ENCODE data around the gene TMEM204. TPM values are rescaled to one million over a fixed set of nuclear protein-coding genes. Genes with fewer than 3 reads are reported as not detected.

The TMEM204 gene
- polyA plus RNA-seq, 2 of the 4 experiments (the other 2 are of a cell fraction) = not detected

DNA sequence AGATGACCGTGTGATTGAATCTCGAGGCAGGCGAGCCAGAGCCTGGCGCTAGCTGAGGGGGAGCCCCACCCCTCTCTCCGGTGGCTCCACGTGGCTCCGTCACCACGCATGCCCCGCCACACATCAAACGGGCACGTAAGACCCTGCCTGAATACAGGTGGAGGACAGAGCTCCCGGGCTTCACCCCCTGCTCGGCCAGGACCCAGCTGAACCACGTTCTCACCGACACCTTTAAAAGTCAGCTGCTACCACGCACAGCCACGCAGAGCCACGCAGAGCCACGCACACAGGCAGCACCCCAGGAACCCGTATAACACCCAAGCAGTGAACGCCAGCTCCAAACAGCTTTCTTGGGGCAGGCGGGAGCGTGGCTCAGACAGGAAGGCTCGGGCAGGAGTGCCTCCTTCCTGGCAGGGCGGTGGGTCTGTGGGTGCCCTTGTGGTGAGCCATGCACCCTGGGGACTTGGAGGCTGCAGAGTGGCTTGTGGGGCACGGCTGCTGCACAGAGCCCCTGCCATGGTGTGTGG lies 4.4 kb downstream of the TMEM204 start:
- Histone ChIP-seq H3K4me3 (no peak overlapping the region), H3K4me2 (no peak overlapping the region), H3K9me3 (no peaks in the 10 kb centered on the region), H3K27ac (no peak overlapping the region), H3K4me1 (no peaks in the 10 kb centered on the region)
- DNase-seq (ENCODE audit: low read depth in 1 of 2, low spot score in 1 of 2) (no peak), ATAC-seq (no peak), FAIRE-seq (no peak)
- ChIA-PET POLR2A (no interaction called here), CTCF (interaction anchor here (1.1 to 1.2 kb wide), 2 partner anchors 79 to 168 kb away, joined by 4 to 5 read pairs; partner anchors contain the start of gene MAPK8IP3)
- TF ChIP-seq, protein P1, sequence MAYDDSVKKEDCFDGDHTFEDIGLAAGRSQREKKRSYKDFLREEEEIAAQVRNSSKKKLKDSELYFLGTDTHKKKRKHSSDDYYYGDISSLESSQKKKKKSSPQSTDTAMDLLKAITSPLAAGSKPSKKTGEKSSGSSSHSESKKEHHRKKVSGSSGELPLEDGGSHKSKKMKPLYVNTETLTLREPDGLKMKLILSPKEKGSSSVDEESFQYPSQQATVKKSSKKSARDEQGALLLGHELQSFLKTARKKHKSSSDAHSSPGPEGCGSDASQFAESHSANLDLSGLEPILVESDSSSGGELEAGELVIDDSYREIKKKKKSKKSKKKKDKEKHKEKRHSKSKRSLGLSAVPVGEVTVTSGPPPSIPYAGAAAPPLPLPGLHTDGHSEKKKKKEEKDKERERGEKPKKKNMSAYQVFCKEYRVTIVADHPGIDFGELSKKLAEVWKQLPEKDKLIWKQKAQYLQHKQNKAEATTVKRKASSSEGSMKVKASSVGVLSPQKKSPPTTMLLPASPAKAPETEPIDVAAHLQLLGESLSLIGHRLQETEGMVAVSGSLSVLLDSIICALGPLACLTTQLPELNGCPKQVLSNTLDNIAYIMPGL (CRISPR knock-in tag; IDR thresholded peaks at IDR 0.05; ENCODE audit: borderline replicate concordance) = no peak
- TF ChIP-seq FOXS1 (CRISPR knock-in tag; IDR thresholded peaks at IDR 0.05) (no peak), MAZ (IDR thresholded peaks at IDR 0.05; ENCODE audit: borderline replicate concordance, low read depth, low read length) (no peak), PHF8 (IDR thresholded peaks at IDR 0.05; ENCODE audit: borderline replicate concordance, low read depth) (no peak)
- 89% methylated on average over 20 of the region's 26 CpGs for WGBS (ENCODE audit: missing lambda C conversion rate)

DNA sequence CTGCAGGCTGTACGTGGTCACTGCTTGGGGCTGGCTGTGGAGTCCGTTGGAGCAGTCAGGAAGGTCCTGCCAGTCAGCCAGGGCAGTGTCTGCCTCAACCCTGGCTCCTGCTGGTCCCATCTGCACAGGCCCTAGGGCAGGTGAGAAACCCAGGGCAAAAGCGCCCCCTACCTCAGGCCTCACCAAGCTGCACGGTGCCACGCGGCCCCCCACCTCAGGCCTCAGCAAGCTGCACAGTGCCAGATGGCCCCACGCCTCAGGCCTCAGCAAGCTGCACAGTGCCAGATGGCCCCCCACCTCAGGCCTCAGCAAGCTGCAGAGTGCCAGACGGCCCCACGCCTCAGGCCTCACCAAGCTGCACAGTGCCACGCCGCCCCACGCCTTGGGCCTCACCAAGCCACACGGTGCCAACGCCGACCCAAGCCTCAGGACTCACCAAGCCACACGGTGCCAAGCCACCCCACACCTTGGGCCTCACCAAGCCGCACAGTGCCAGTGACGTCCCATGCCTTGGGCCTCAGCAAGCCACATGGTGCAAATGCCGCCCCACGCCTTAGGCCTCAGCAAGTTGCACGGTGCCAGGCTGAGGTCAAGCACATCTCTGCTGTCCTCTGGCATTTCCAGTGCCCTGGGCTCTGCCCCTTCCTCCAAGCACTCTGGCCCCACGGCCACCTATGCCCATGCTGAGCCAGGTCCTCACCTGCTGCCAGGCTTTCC lies 5.5 kb downstream of the TMEM204 start:
- H3K9me3 ChIP-seq = no peaks in the 10 kb centered on the region
- H3K4me3 ChIP-seq = no peak overlapping the region
- DNase-seq (ENCODE audit: low read depth in 1 of 2, low spot score in 1 of 2) (peak in 1 of 2 experiments; percentile 24), ATAC-seq (peak in 1 of 2 experiments; percentile 51; a peak in 3 of 6 replicates), FAIRE-seq (no peak)
- TF ChIP-seq RAD21 (conservative IDR thresholded peaks at IDR 0.05 in 1 of 2, IDR thresholded peaks at IDR 0.05 in 1 of 2) (peak in 1 of 2 experiments; percentile 33; a peak in 1 of 5 replicates), SMC3 (IDR thresholded peaks at IDR 0.05) (no peak), ZFP36 (IDR thresholded peaks at IDR 0.05; ENCODE audit: borderline replicate concordance, partially characterized antibody) (no peak)
- TF ChIP-seq, protein P2, sequence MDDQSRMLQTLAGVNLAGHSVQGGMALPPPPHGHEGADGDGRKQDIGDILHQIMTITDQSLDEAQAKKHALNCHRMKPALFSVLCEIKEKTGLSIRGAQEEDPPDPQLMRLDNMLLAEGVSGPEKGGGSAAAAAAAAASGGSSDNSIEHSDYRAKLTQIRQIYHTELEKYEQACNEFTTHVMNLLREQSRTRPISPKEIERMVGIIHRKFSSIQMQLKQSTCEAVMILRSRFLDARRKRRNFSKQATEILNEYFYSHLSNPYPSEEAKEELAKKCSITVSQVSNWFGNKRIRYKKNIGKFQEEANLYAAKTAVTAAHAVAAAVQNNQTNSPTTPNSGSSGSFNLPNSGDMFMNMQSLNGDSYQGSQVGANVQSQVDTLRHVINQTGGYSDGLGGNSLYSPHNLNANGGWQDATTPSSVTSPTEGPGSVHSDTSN (IDR thresholded peaks at IDR 0.05) = no peak
- TF ChIP-seq, protein P3, sequence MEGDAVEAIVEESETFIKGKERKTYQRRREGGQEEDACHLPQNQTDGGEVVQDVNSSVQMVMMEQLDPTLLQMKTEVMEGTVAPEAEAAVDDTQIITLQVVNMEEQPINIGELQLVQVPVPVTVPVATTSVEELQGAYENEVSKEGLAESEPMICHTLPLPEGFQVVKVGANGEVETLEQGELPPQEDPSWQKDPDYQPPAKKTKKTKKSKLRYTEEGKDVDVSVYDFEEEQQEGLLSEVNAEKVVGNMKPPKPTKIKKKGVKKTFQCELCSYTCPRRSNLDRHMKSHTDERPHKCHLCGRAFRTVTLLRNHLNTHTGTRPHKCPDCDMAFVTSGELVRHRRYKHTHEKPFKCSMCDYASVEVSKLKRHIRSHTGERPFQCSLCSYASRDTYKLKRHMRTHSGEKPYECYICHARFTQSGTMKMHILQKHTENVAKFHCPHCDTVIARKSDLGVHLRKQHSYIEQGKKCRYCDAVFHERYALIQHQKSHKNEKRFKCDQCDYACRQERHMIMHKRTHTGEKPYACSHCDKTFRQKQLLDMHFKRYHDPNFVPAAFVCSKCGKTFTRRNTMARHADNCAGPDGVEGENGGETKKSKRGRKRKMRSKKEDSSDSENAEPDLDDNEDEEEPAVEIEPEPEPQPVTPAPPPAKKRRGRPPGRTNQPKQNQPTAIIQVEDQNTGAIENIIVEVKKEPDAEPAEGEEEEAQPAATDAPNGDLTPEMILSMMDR (IDR thresholded peaks at IDR 0.05) = 0 out of 3 replicates have a peak, but pooled peaks have one; percentile 7
- ChIA-PET POLR2A (no interaction called here), CTCF (interaction anchor here (0.8 to 1.2 kb wide), 3 partner anchors 9 to 167 kb away, joined by 3 to 5 read pairs (median 4); partner anchors contain the start of gene MAPK8IP3)
- no peak overlapping the region for H3K4me2 ChIP-seq
- WGBS (ENCODE audit: missing lambda C conversion rate) = 86% methylated on average over 13 of the region's 22 CpGs
- H3K4me1 ChIP-seq = peaks cover 3% of the 10 kb centered on the region; the same call in 1 of the 3 replicates
- no peak overlapping the region for H3K27ac ChIP-seq

DNA sequence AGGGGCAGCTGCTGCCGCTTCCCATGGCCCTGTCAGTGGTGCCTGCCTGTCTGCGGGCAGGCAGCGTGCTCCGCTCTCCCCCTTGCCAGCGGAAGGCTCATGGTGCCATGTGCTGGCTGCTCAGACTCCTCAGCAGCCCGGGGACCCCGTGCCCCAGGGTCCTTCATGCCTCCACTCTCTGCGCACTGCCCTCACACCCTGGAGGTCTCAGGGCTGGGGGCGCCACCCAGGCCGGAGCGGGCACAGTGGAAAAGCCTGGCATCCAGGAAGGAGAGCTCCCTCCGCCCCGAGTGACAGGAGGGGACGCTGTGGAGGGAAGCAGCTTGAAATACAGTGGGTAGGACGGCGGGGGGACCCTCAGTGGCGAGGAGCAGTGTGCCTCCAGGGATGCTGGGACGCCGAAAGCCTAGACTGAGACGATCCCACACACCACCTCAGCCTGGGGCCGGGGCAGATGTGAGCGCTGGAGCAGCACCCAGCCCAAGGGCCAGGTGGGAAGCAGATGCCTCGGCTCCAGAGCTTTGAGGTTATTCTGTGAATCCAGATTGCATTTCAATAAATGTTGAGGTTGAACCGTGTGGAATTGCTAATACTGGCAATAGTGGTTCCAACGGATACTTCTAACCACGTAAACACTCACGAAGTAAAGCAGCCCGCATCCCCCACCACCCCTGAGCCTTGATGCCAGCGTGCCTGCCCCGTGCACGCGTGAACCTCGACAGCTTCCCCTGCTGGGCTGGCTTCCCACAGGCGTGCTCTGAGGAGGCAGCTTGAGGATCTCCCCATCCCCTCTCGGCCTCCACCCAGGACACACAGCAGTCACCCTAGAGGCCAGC lies 6.5 kb downstream of the TMEM204 start:
- H3K9me3 ChIP-seq = no peaks in the 10 kb centered on the region
- H3K4me3 ChIP-seq = no peak overlapping the region
- peaks cover 3% of the 10 kb centered on the region; the same call in 1 of the 3 replicates for H3K4me1 ChIP-seq
- no peak for ATAC-seq
- FAIRE-seq = no peak
- no peak for TF ChIP-seq MAZ (IDR thresholded peaks at IDR 0.05; ENCODE audit: borderline replicate concordance, low read depth, low read length)
- TF ChIP-seq, protein P4, sequence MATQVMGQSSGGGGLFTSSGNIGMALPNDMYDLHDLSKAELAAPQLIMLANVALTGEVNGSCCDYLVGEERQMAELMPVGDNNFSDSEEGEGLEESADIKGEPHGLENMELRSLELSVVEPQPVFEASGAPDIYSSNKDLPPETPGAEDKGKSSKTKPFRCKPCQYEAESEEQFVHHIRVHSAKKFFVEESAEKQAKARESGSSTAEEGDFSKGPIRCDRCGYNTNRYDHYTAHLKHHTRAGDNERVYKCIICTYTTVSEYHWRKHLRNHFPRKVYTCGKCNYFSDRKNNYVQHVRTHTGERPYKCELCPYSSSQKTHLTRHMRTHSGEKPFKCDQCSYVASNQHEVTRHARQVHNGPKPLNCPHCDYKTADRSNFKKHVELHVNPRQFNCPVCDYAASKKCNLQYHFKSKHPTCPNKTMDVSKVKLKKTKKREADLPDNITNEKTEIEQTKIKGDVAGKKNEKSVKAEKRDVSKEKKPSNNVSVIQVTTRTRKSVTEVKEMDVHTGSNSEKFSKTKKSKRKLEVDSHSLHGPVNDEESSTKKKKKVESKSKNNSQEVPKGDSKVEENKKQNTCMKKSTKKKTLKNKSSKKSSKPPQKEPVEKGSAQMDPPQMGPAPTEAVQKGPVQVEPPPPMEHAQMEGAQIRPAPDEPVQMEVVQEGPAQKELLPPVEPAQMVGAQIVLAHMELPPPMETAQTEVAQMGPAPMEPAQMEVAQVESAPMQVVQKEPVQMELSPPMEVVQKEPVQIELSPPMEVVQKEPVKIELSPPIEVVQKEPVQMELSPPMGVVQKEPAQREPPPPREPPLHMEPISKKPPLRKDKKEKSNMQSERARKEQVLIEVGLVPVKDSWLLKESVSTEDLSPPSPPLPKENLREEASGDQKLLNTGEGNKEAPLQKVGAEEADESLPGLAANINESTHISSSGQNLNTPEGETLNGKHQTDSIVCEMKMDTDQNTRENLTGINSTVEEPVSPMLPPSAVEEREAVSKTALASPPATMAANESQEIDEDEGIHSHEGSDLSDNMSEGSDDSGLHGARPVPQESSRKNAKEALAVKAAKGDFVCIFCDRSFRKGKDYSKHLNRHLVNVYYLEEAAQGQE (IDR thresholded peaks at IDR 0.05) = no peak
- no peak for TF ChIP-seq HOXB13 (CRISPR knock-in tag; IDR thresholded peaks at IDR 0.05; ENCODE audit: low read depth)
- ChIA-PET POLR2A (no interaction called here), CTCF (no interaction called here)
- WGBS (ENCODE audit: missing lambda C conversion rate) = 89% methylated on average over 31 of the region's 35 CpGs
- H3K4me2 ChIP-seq = no peak overlapping the region
- H3K27ac ChIP-seq = no peak overlapping the region
- DNase-seq (ENCODE audit: low read depth in 1 of 2, low spot score in 1 of 2) = no peak
